ENCODE measurements around the gene APOBEC3H.

The APOBEC3H gene

GRCh38 chr22:39114112-39114511 is 17.1 kb downstream of the APOBEC3H start:
- no peak for DNase-seq

GRCh38 chr22:39115570-39115969 is 18.5 kb downstream of the APOBEC3H start:
- DNase-seq, result no peak

GRCh38 chr22:39115977-39116621 is 19.1 kb downstream of the APOBEC3H start:
- DNase-seq, result no peak

- DNase-seq, result peak; percentile 42
Measured at GRCh38 chr22:39117585-39118191, 20.6 kb downstream of the APOBEC3H start.

- no peak for DNase-seq
Measured at GRCh38 chr22:39120983-39121382, 23.9 kb downstream of the APOBEC3H start.

- no peak for DNase-seq
Measured at GRCh38 chr22:39122772-39123470, 25.9 kb downstream of the APOBEC3H start.

GRCh38 chr22:39123751-39124581 is 26.9 kb downstream of the APOBEC3H start:
- DNase-seq, result no peak

GRCh38 chr22:39125622-39126021 is 28.6 kb downstream of the APOBEC3H start:
- no peak for DNase-seq

- no peak for DNase-seq
Measured at GRCh38 chr22:39128508-39128907, 31.5 kb downstream of the APOBEC3H start.

- no peak for DNase-seq
Measured at GRCh38 chr22:39129081-39129480, 32.0 kb downstream of the APOBEC3H start.

- no peak for DNase-seq
Measured at GRCh38 chr22:39129746-39130145, 32.7 kb downstream of the APOBEC3H start.

GRCh38 chr22:39130152-39130704 is 33.2 kb downstream of the APOBEC3H start:
- DNase-seq, result no peak

- DNase-seq, result no peak
Measured at GRCh38 chr22:39130892-39131855, 34.1 kb downstream of the APOBEC3H start.

GRCh38 chr22:39132281-39132680 is 35.2 kb downstream of the APOBEC3H start:
- DNase-seq, result no peak

GRCh38 chr22:39132871-39133524 is 36.0 kb downstream of the APOBEC3H start:
- DNase-seq, result no peak

- no peak for DNase-seq
Measured at GRCh38 chr22:39133871-39134270, 36.8 kb downstream of the APOBEC3H start.

GRCh38 chr22:39134366-39135091 is 37.5 kb downstream of the APOBEC3H start:
- DNase-seq, result no peak

- DNase-seq, result peak; percentile 10
Measured at GRCh38 chr22:39135092-39135896, 38.2 kb downstream of the APOBEC3H start.

GRCh38 chr22:39136317-39136716 is 39.3 kb downstream of the APOBEC3H start:
- DNase-seq, result no peak
